Measurements from ENCODE around the gene SLC10A6.

Gene SLC10A6

GRCh38 chr4:86856896-86857295 lies 7.7 kb upstream of the SLC10A6 start:
- no peaks in the 10 kb centered on the region for H3K9me3 Mint-ChIP-seq
- H3K27ac Mint-ChIP-seq, result no peak overlapping the region
- no peaks in the 10 kb centered on the region for H3K27me3 Mint-ChIP-seq (ENCODE audit: low read depth)
- H3K4me3 Mint-ChIP-seq, result no peak overlapping the region
- H3K36me3 Mint-ChIP-seq (ENCODE audit: low read depth), result no peaks in the 10 kb centered on the region
- no peaks in the 10 kb centered on the region for H3K4me1 Mint-ChIP-seq
- TF ChIP-seq CTCF (IDR thresholded peaks at IDR 0.05; ENCODE audit: unreplicated experiment in 3 of 3), result no peak

- no peak overlapping the region for H3K27ac Mint-ChIP-seq
- H3K4me3 Mint-ChIP-seq, result no peak overlapping the region
- H3K36me3 Mint-ChIP-seq (ENCODE audit: low read depth), result no peaks in the 10 kb centered on the region
- no peaks in the 10 kb centered on the region for H3K27me3 Mint-ChIP-seq (ENCODE audit: low read depth)
- no peak for TF ChIP-seq CTCF (IDR thresholded peaks at IDR 0.05; ENCODE audit: unreplicated experiment in 3 of 3)
- no peaks in the 10 kb centered on the region for H3K9me3 Mint-ChIP-seq
- no peaks in the 10 kb centered on the region for H3K4me1 Mint-ChIP-seq
Observed at GRCh38 chr4:86855572-86855971, 6.4 kb upstream of the SLC10A6 start.

DNA sequence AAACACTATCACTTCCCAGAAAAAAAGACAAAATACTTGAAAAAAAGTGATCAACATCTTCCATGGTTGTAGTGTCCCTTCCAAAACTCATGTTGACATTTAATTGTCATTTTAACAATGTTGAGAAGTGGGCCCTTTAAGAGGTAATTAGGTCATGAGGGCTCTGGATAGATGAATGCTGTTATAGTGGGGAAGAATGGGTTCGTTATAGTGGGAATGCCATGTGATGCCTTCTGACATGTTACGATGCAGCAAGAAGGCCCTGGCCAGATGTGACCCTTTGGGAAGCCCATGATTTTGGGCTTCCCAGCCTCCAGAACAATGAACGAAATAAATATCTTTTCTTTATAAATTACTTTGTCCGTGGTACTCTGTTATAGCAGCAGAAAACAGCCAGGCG lies 4.0 kb upstream of the SLC10A6 start:
- H3K27me3 Mint-ChIP-seq (ENCODE audit: low read depth), result no peaks in the 10 kb centered on the region
- TF ChIP-seq CTCF (IDR thresholded peaks at IDR 0.05; ENCODE audit: unreplicated experiment in 3 of 3), result no peak

GRCh38 chr4:86848136-86848535 lies 1.0 kb downstream of the SLC10A6 start:
- no peaks in the 10 kb centered on the region for H3K9me3 Mint-ChIP-seq
- H3K27me3 Mint-ChIP-seq (ENCODE audit: low read depth), result no peaks in the 10 kb centered on the region
- H3K4me1 Mint-ChIP-seq, result peaks cover 5% of the 10 kb centered on the region
- H3K27ac Mint-ChIP-seq, result no peak overlapping the region
- no peaks in the 10 kb centered on the region for H3K36me3 Mint-ChIP-seq (ENCODE audit: low read depth)
- H3K4me3 Mint-ChIP-seq, result no peak overlapping the region
- TF ChIP-seq CTCF (IDR thresholded peaks at IDR 0.05; ENCODE audit: unreplicated experiment in 3 of 3), result no peak

More for the DNA sequence above, 4.0 kb upstream of the SLC10A6 start:
- H3K4me3 Mint-ChIP-seq, result no peak overlapping the region
- no peak overlapping the region for H3K27ac Mint-ChIP-seq
- no peaks in the 10 kb centered on the region for H3K36me3 Mint-ChIP-seq (ENCODE audit: low read depth)
- no peaks in the 10 kb centered on the region for H3K9me3 Mint-ChIP-seq
- H3K4me1 Mint-ChIP-seq, result no peaks in the 10 kb centered on the region

DNA sequence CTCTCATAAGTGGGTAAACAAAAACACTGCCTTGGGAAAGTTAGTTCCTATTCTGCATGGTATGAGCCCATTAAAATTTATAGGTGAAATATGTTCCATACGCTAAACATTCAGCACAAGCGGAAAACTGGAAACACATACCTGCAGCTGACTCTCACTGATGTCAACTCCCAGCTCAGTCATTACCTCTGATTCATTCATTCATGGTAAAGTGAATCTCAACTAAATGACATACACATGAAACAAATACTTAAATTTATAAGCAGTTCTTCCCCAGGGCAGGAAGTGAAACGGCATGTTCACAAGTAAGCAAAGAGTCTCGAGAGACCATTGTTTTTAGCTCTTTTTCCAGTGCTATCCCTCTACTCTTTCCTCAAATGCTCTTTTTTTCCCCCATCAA lies 1.6 kb downstream of the SLC10A6 start:
- Mint-ChIP-seq H3K36me3 (ENCODE audit: low read depth) (no peaks in the 10 kb centered on the region), H3K27me3 (ENCODE audit: low read depth) (no peaks in the 10 kb centered on the region), H3K4me3 (no peak overlapping the region), H3K27ac (no peak overlapping the region), H3K9me3 (no peaks in the 10 kb centered on the region), H3K4me1 (peaks cover 5% of the 10 kb centered on the region)
- no peak for TF ChIP-seq CTCF (IDR thresholded peaks at IDR 0.05; ENCODE audit: unreplicated experiment in 3 of 3)

GRCh38 chr4:86846921-86847320 lies 2.3 kb downstream of the SLC10A6 start:
- no peak for TF ChIP-seq CTCF (IDR thresholded peaks at IDR 0.05; ENCODE audit: unreplicated experiment in 3 of 3)
- Mint-ChIP-seq H3K4me3 (no peak overlapping the region), H3K36me3 (ENCODE audit: low read depth) (no peaks in the 10 kb centered on the region), H3K4me1 (peaks cover 5% of the 10 kb centered on the region), H3K27me3 (ENCODE audit: low read depth) (no peaks in the 10 kb centered on the region), H3K9me3 (no peaks in the 10 kb centered on the region), H3K27ac (no peak overlapping the region)

All from nephron (organoid).